Endothelial cell of umbilical vein (primary cell): Measurements from ENCODE around the gene BMP8A.

ENCODE experiments used
- JUN ChIP-seq: IDR thresholded peaks from 2 replicates; pipeline ENCODE4 v1.6.1; 2011; ENCODE audit warnings: borderline replicate concordance, low read depth; ENCODE audit not compliant: insufficient read length, insufficient read depth
- MYC ChIP-seq: IDR thresholded peaks from one replicate; pipeline ENCODE4 v1.6.1; 2011; ENCODE audit warnings: mild to moderate bottlenecking, low read depth, low read length
- POLR2A ChIP-seq: IDR thresholded peaks from 2 replicates; pipeline ENCODE4 v1.6.1; 2012; ENCODE audit warnings: low read depth, mild to moderate bottlenecking, control low read depth, low read length
- POLR2AphosphoS5 ChIP-seq: IDR thresholded peaks from 2 replicates; pipeline ENCODE4 v1.6.1; 2012; ENCODE audit warnings: low read depth, mild to moderate bottlenecking, control low read depth, low read length, moderate library complexity; ENCODE audit not compliant: insufficient read depth
- TF ChIP-seq, protein P1 (sequence below), 2 donors: IDR thresholded peaks; 1 replicate in 1 of 2; 2 replicates in 1 of 2; pipeline ENCODE4 v1.5.1; 2011; ENCODE audit warnings: low read length in 2 of 2, mild to moderate bottlenecking in 2 of 2, moderate library complexity in 2 of 2, control low read depth in 1 of 2, inconsistent platforms in 1 of 2, low read depth in 1 of 2; ENCODE audit not compliant: insufficient read depth in 1 of 2; ENCODE audit errors: extremely low read depth in 1 of 2

GRCh38 chr1:39484564-39484963 lies 6.9 kb upstream of the BMP8A start:
- TF ChIP-seq, protein P1, sequence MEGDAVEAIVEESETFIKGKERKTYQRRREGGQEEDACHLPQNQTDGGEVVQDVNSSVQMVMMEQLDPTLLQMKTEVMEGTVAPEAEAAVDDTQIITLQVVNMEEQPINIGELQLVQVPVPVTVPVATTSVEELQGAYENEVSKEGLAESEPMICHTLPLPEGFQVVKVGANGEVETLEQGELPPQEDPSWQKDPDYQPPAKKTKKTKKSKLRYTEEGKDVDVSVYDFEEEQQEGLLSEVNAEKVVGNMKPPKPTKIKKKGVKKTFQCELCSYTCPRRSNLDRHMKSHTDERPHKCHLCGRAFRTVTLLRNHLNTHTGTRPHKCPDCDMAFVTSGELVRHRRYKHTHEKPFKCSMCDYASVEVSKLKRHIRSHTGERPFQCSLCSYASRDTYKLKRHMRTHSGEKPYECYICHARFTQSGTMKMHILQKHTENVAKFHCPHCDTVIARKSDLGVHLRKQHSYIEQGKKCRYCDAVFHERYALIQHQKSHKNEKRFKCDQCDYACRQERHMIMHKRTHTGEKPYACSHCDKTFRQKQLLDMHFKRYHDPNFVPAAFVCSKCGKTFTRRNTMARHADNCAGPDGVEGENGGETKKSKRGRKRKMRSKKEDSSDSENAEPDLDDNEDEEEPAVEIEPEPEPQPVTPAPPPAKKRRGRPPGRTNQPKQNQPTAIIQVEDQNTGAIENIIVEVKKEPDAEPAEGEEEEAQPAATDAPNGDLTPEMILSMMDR (IDR thresholded peaks at IDR 0.05; ENCODE audit: extremely low read depth in 1 of 2, insufficient read depth in 1 of 2, low read depth in 1 of 2, low read length in 2 of 2): no peak
- TF ChIP-seq POLR2A (no peak), JUN (no peak), POLR2AphosphoS5 (no peak), MYC (no peak)
